ENCODE measurements around the gene BTAF1.

- TF ChIP-seq POLR2AphosphoS5 (IDR thresholded peaks at IDR 0.05) = no peak
- TF ChIP-seq, protein P1, sequence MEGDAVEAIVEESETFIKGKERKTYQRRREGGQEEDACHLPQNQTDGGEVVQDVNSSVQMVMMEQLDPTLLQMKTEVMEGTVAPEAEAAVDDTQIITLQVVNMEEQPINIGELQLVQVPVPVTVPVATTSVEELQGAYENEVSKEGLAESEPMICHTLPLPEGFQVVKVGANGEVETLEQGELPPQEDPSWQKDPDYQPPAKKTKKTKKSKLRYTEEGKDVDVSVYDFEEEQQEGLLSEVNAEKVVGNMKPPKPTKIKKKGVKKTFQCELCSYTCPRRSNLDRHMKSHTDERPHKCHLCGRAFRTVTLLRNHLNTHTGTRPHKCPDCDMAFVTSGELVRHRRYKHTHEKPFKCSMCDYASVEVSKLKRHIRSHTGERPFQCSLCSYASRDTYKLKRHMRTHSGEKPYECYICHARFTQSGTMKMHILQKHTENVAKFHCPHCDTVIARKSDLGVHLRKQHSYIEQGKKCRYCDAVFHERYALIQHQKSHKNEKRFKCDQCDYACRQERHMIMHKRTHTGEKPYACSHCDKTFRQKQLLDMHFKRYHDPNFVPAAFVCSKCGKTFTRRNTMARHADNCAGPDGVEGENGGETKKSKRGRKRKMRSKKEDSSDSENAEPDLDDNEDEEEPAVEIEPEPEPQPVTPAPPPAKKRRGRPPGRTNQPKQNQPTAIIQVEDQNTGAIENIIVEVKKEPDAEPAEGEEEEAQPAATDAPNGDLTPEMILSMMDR (IDR thresholded peaks at IDR 0.05) = no peak
Observed at GRCh38 chr10:91930939-91931338, 7.4 kb downstream of the BTAF1 start.
